HFFc6 (cell line): Measurements from ENCODE around the gene LMNA. TPM values are rescaled to one million over a fixed set of nuclear protein-coding genes. Genes with fewer than 3 reads are reported as not detected.
"Not testable (repeated sequence)": the region's sequence is repeated elsewhere in the genome, so short reads cannot be mapped to it uniquely, and the experiment has no call there.

ENCODE experiments used
- DNase-seq: peaks from one replicate; pipeline ENCODE4 v3.0.0-alpha.2; 2018
- H3K27ac Mint-ChIP-seq: 2 replicates; pipeline ENCODE4 v1.8.0; 2020; ENCODE audit warnings: mild to moderate bottlenecking, mixed read lengths
- H3K27me3 Mint-ChIP-seq: 2 replicates; pipeline ENCODE4 v1.8.0; 2021; ENCODE audit warnings: mild to moderate bottlenecking, moderate library complexity, mixed read lengths; ENCODE audit not compliant: insufficient read depth
- H3K36me3 Mint-ChIP-seq: 2 replicates; pipeline ENCODE4 v1.8.0; 2021; ENCODE audit warnings: low read depth, mixed read lengths
- H3K4me1 Mint-ChIP-seq: 2 replicates; pipeline ENCODE4 v1.8.0; 2020; ENCODE audit warnings: low read depth, mixed read lengths
- H3K4me3 Mint-ChIP-seq: 2 replicates; pipeline ENCODE4 v1.8.0; 2020; ENCODE audit warnings: mild to moderate bottlenecking, moderate library complexity, mixed read lengths
- H3K9me3 Mint-ChIP-seq: 2 replicates; pipeline ENCODE4 v1.8.0; 2020; ENCODE audit warnings: mild to moderate bottlenecking, mixed read lengths
- CTCF ChIP-seq: fragments of 200-600 bp; sonication (generic); IDR thresholded peaks from 2 replicates; pipeline ENCODE4 v1.5.0; 2021; ENCODE audit warnings: antibody characterized with exemption, mild to moderate bottlenecking
- total RNA-seq, 6 experiments: library from RNA; stranded (reverse); fragmentation: NEBNext Ultra II Directional; extraction: Animal tissue kit (Norgen Biotek cat#: 25700); gene quantifications; 2 replicates in 1 of 6; 3 replicates in 5 of 6; pipeline ENCODE4 v1.2.3, GENCODE V29; 2021

Gene LMNA
- total RNA-seq, 6 experiments from 2014 or later = 1,238 to 1,664 (median 1,535) TPM

- Mint-ChIP-seq H3K27ac (no peak overlapping the region), H3K27me3 (peaks cover 9% of the 10 kb centered on the region), H3K9me3 (no peaks in the 10 kb centered on the region), H3K36me3 (no peaks in the 10 kb centered on the region), H3K4me1 (no peaks in the 10 kb centered on the region), H3K4me3 (no peak overlapping the region)
- no peak for DNase-seq
- TF ChIP-seq CTCF = no peak
These were observed 62.2 kb downstream of the LMNA start for GRCh38 chr1:156176610-156177210.

GRCh38 chr1:156177919-156178654 lies 63.6 kb downstream of the LMNA start:
- Mint-ChIP-seq H3K27ac (no peak overlapping the region), H3K27me3 (peaks cover 8% of the 10 kb centered on the region), H3K9me3 (no peaks in the 10 kb centered on the region), H3K4me1 (no peaks in the 10 kb centered on the region), H3K4me3 (no peak overlapping the region), H3K36me3 (no peaks in the 10 kb centered on the region)
- no peak for DNase-seq
- TF ChIP-seq CTCF = no peak

GRCh38 chr1:156180471-156180870 lies 66.0 kb downstream of the LMNA start:
- no peaks in the 10 kb centered on the region for H3K36me3 Mint-ChIP-seq
- H3K27ac Mint-ChIP-seq = no peak overlapping the region
- no peaks in the 10 kb centered on the region for H3K9me3 Mint-ChIP-seq
- H3K4me1 Mint-ChIP-seq = no peaks in the 10 kb centered on the region
- peaks cover 6% of the 10 kb centered on the region for H3K27me3 Mint-ChIP-seq
- DNase-seq = no peak
- TF ChIP-seq CTCF = no peak
- no peak overlapping the region for H3K4me3 Mint-ChIP-seq

- H3K4me3 Mint-ChIP-seq, H3K36me3 Mint-ChIP-seq, H3K27ac Mint-ChIP-seq, H3K27me3 Mint-ChIP-seq, DNase-seq, H3K4me1 Mint-ChIP-seq, H3K9me3 Mint-ChIP-seq: not testable (repeated sequence)
These were observed 66.9 kb downstream of the LMNA start for GRCh38 chr1:156181391-156181924.

GRCh38 chr1:156182010-156182779 lies 67.7 kb downstream of the LMNA start:
- not testable (repeated sequence) for H3K27ac Mint-ChIP-seq, H3K27me3 Mint-ChIP-seq, H3K9me3 Mint-ChIP-seq, H3K36me3 Mint-ChIP-seq, H3K4me3 Mint-ChIP-seq, H3K4me1 Mint-ChIP-seq, DNase-seq

GRCh38 chr1:156186347-156187177 lies 72.1 kb downstream of the LMNA start:
- not testable (repeated sequence) for H3K36me3 Mint-ChIP-seq, H3K4me3 Mint-ChIP-seq, H3K4me1 Mint-ChIP-seq, DNase-seq, H3K9me3 Mint-ChIP-seq, H3K27me3 Mint-ChIP-seq, H3K27ac Mint-ChIP-seq

Other genes starting within 250 kb of the LMNA start
- 10 to 100 TPM; 26.1 to 35.4 (median 32.1) TPM for gene RIT1, start 203.4 kb upstream of the LMNA start, total RNA-seq
- 10 to 100 TPM; 22.6 to 26.1 (median 23.5) TPM for gene KHDC4, start 180.3 kb upstream of the LMNA start, total RNA-seq
- gene RXFP4, start 173.1 kb upstream of the LMNA start, total RNA-seq = not detected
- 10 to 100 TPM; 82.0 to 94.6 (median 83.9) TPM for gene ARHGEF2, start 136.2 kb upstream of the LMNA start, total RNA-seq
- gene SSR2, start 93.8 kb upstream of the LMNA start, total RNA-seq = 100 to 1,000 TPM; 341 to 419 (median 374) TPM
- gene UBQLN4, start 60.9 kb upstream of the LMNA start, total RNA-seq = 10 to 100 TPM; 31.6 to 36.0 (median 32.9) TPM
- 10 to 100 TPM; 48.5 to 73.6 (median 62.5) TPM for gene LAMTOR2, start 59.9 kb upstream of the LMNA start, total RNA-seq
- gene RAB25, start 53.6 kb upstream of the LMNA start, total RNA-seq = not detected
- gene MEX3A, start 32.2 kb upstream of the LMNA start, total RNA-seq = 1 to 10 TPM; 1.4 to 3.1 (median 2.2) TPM
- gene SEMA4A, start 38.9 kb downstream of the LMNA start, total RNA-seq = 1 to 10 TPM in 2 of 6 experiments, under 1 TPM in 4; 0.71 to 1.1 (median 0.83) TPM
- gene SLC25A44, start 79.4 kb downstream of the LMNA start, total RNA-seq = 10 to 100 TPM; 19.6 to 25.2 (median 23.4) TPM
- gene PMF1, start 98.3 kb downstream of the LMNA start, total RNA-seq = 10 to 100 TPM; 32.7 to 41.0 (median 39.5) TPM
- under 1 TPM in 2 of 6 experiments, not detected in 4; 0.40 to 0.62 TPM for gene BGLAP, start 127.5 kb downstream of the LMNA start, total RNA-seq
- gene PAQR6, start 133.3 kb downstream of the LMNA start, total RNA-seq = under 1 TPM; 0.45 to 0.65 (median 0.52) TPM
- 10 to 100 TPM; 46.8 to 56.5 (median 50.6) TPM for gene SMG5, start 168.1 kb downstream of the LMNA start, total RNA-seq
- 1 to 10 TPM; 2.0 to 2.7 (median 2.1) TPM for gene TMEM79, start 169.6 kb downstream of the LMNA start, total RNA-seq
- 10 to 100 TPM; 50.8 to 91.8 (median 87.4) TPM for gene GLMP, start 181.0 kb downstream of the LMNA start, total RNA-seq
- gene VHLL, start 184.6 kb downstream of the LMNA start, total RNA-seq = not detected
- 100 to 1,000 TPM; 306 to 382 (median 317) TPM for gene CCT3, start 223.6 kb downstream of the LMNA start, total RNA-seq
- gene TSACC, start 223.8 kb downstream of the LMNA start, total RNA-seq = under 1 TPM; 0.48 to 0.99 (median 0.70) TPM